NCI-H510A treated with DMSO at 0.1 percent for 48 hours (cell line): Measurements from ENCODE around the gene CCDC182.

Experiments
- DNase-seq: peaks from one replicate; lab custom pipeline; 2025; lab: John Stamatoyannopoulos, UW

Gene CCDC182

GRCh38 chr17:57697891-57698711 lies 47.0 kb downstream of the CCDC182 start:
- DNase-seq, result no peak

GRCh38 chr17:57697197-57697596 lies 47.9 kb downstream of the CCDC182 start:
- no peak for DNase-seq

GRCh38 chr17:57696050-57696449 lies 49.0 kb downstream of the CCDC182 start:
- no peak for DNase-seq
